ENCODE data around the gene BMERB1. TPM values are rescaled to one million over a fixed set of nuclear protein-coding genes. Genes with fewer than 3 reads are reported as not detected.

The BMERB1 gene
- total and polyA plus RNA-seq, 4 donors, result 5.6 to 33.3 (median 9.0) TPM

GRCh38 chr16:15621456-15621855 is 187.1 kb downstream of the BMERB1 start (continued):
- TF ChIP-seq REST (IDR thresholded peaks at IDR 0.05), result no peak
- no peak for TF ChIP-seq FOXA2 (IDR thresholded peaks at IDR 0.05)
- TF ChIP-seq GABPA (IDR thresholded peaks at IDR 0.05 in 1 of 2, conservative IDR thresholded peaks at IDR 0.05 in 1 of 2), result no peak
- TF ChIP-seq FOXA1 (IDR thresholded peaks at IDR 0.05), result no peak
- no peak for TF ChIP-seq JUND (IDR thresholded peaks at IDR 0.05)
- TF ChIP-seq TAF1 (conservative IDR thresholded peaks at IDR 0.05), result no peak
- TF ChIP-seq RAD21 (IDR thresholded peaks at IDR 0.05), result no peak

GRCh38 chr16:15621889-15622288 is 187.5 kb downstream of the BMERB1 start:
- H3K27me3 ChIP-seq (ENCODE audit: control insufficient read depth in 4 of 4, insufficient read depth in 4 of 4, low read length in 3 of 4), result no peaks in the 10 kb centered on the region
- DNase-seq (ENCODE audit: low spot score), result no peak
- no peak overlapping the region for H3K9ac ChIP-seq (ENCODE audit: low read depth in 1 of 2, low read length in 2 of 2)
- no peaks in the 10 kb centered on the region for H3K4me1 ChIP-seq (ENCODE audit: control insufficient read depth in 4 of 4, insufficient read depth in 4 of 4, low read length in 3 of 4)
- no peaks in the 10 kb centered on the region for H3K9me3 ChIP-seq (ENCODE audit: control insufficient read depth in 4 of 4, low read length in 3 of 4)
- no peak for TF ChIP-seq REST (IDR thresholded peaks at IDR 0.05)
- no peak for TF ChIP-seq EGR1 (IDR thresholded peaks at IDR 0.05; ENCODE audit: low read depth in 2 of 2)
- no peak for TF ChIP-seq HNF4G (IDR thresholded peaks at IDR 0.05)
- no peak for TF ChIP-seq GABPA (IDR thresholded peaks at IDR 0.05 in 1 of 2, conservative IDR thresholded peaks at IDR 0.05 in 1 of 2)
- TF ChIP-seq RAD21 (IDR thresholded peaks at IDR 0.05), result no peak
- TF ChIP-seq FOXA2 (IDR thresholded peaks at IDR 0.05), result no peak
- no peak for TF ChIP-seq FOXA1 (IDR thresholded peaks at IDR 0.05)
- TF ChIP-seq NR2F2 (IDR thresholded peaks at IDR 0.05), result no peak
- TF ChIP-seq CTCF (IDR thresholded peaks at IDR 0.05; ENCODE audit: low read depth, low read length, missing input control), result no peak
- no peak for TF ChIP-seq TAF1 (conservative IDR thresholded peaks at IDR 0.05)
- no peak for TF ChIP-seq YY1 (IDR thresholded peaks at IDR 0.05)
- TF ChIP-seq ZBTB33 (IDR thresholded peaks at IDR 0.05), result no peak
- TF ChIP-seq SP1 (IDR thresholded peaks at IDR 0.05), result no peak
- TF ChIP-seq ATF3 (IDR thresholded peaks at IDR 0.05), result no peak
- no peak for TF ChIP-seq HNF4A (conservative IDR thresholded peaks at IDR 0.05)
- TF ChIP-seq RXRA (IDR thresholded peaks at IDR 0.05), result no peak
- no peak for TF ChIP-seq JUND (IDR thresholded peaks at IDR 0.05)
- no peak for TF ChIP-seq MAX (IDR thresholded peaks at IDR 0.05)
- 95% methylated on average over 8 of the region's 8 CpGs for whole genome bisulfite sequencing
- H3K36me3 ChIP-seq (ENCODE audit: control insufficient read depth in 4 of 4, insufficient read depth in 3 of 4, low read depth in 1 of 4, low read length in 3 of 4), result peaks cover 13 to 76% (median 62%) of the 10 kb centered on the region in 4 donors
- no peak overlapping the region for H3K4me3 ChIP-seq (ENCODE audit: low read depth in 1 of 3, low read length in 3 of 3)
- H3K27ac ChIP-seq (ENCODE audit: low read depth in 1 of 2, low read length in 2 of 2), result no peak overlapping the region
